ENCODE measurements around the gene OR2T11.
"Not testable (repeated sequence)": the region's sequence is repeated elsewhere in the genome, so short reads cannot be mapped to it uniquely, and the experiment has no call there.

- TF ChIP-seq CTCF (conservative IDR thresholded peaks at IDR 0.05 in 1 of 2, IDR thresholded peaks at IDR 0.05 in 1 of 2; ENCODE audit: low read depth in 1 of 2, low read length in 2 of 2); EZH2 (IDR thresholded peaks at IDR 0.05; ENCODE audit: low read length, missing control alignments): not testable (repeated sequence)
Observed at GRCh38 chr1:248574657-248575056, 60.2 kb downstream of the OR2T11 start, which contains the start of gene OR2T34.

Measured in fibroblast of lung (primary cell).